Frontal cortex (tissue), 4 donors: ENCODE measurements around the gene FAM200B. TPM values are rescaled to one million over a fixed set of nuclear protein-coding genes. Genes with fewer than 3 reads are reported as not detected.

Source experiments
- DNase-seq, 2 donors: peaks; one replicate each; pipeline ENCODE4 v3.0.0; 2012; ENCODE audit warnings: low spot score in 2 of 2
- FAIRE-seq: peaks from 2 replicates; lab custom pipeline; 2012; peaks lifted over from hg19 to GRCh38; lab: Jason Lieb, UNC
- total RNA-seq: library from RNA; depleted of rRNA; stranded (reverse); fragments of >200 nt; gene quantifications from one replicate; pipeline ENCODE4 v1.2.3, GENCODE V29; 2014
- donor health status: control.
- donor health status: control.
- donor health status: control.

FAM200B gene
- total RNA-seq, 1 donor from 2014 or later = 91.7 TPM

DNA sequence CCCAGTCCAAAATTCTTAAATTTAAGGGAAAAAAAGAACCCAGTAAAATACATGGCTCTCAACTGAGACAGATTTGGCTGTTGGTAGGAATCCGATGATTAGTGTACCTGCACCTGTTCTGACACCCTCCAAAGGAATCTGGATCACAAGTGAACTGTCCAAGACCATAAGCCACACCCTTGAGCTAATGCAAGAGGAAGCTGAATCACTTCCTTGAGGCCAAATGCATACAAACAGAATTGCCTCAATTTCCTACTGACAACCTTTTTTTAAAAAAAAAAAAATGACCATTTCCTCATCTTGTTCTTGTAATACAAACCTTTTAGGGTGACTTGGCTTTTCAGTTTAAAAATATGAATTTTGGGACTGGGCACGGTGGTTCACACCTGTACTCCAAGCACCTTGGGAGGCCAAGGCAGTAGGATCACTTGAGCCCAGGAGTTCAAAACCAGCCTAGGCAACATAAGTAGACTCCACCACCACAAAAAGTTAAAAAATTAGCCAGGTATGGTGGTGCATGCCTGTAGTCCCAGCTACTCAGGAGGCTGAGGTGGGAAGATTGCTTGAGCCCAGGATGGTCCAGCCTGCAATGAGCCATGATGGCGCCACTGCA, 15.8 kb upstream of the FAM200B start:
- no peak for FAIRE-seq

DNA sequence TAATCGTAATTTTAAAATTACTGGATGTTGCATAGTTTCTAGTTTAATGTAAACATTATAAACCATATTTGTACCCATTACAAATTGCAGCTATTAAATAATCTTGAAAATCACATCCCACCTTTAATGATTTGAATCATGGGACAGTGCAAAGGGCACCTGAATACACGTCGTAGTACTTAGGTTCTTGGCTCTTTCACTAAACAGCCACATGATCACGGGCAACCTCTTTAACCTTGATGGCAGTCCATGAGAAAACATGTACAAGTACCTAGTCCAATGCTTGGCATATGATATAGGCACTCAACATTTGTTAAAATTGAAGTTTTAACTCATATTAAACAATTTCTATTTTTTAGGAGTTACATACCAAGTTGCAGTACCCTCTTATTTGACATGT, 14.6 kb upstream of the FAM200B start:
- DNase-seq (no peak), FAIRE-seq (no peak)

More for the DNA sequence above, 15.8 kb upstream of the FAM200B start:
- no peak for DNase-seq

- FAIRE-seq (no peak), DNase-seq (no peak)
Measured at GRCh38 chr4:15668566-15669435, 12.8 kb upstream of the FAM200B start.

DNA sequence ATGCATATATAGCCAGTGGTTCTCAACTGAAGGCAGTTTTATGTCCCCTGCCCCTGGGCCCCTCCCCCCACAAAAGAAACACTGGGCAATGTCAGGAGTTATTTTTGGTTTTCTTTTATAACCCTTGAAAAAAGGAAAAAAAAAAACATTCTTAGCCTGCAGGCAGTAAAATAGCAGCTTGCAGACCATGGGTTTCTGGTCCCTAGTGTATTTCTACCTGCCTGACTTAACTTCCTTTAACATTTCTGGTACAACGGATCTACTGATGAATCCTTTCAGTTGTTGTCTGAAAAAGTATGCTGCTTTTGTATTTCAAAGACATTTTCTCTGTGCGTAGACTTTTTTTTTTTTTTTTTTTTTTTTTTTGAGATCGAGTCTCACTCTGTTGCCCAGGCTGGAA, 11.1 kb upstream of the FAM200B start:
- DNase-seq = no peak
- FAIRE-seq = no peak

DNA sequence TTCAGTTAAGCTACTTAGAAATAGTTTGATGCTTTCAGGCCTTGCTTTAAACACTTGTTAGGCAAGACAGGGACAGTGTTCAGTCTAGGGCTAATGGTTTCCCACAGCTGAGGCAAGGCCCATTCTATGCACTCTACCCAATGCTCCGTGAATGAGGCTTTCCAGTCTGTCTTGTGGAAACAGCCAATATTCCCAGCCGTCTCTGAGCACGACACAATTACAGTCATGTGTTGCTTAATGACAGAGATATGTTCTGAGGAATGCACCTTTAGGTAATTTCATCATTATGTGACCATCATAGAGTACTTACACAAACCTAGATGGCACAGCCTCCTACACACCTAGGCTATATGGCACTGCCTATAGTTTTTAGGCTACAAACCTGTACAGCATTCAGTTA, 9.5 kb upstream of the FAM200B start:
- FAIRE-seq = no peak
- DNase-seq = no peak

- no peak for FAIRE-seq
- no peak for DNase-seq
Measured at GRCh38 chr4:15673337-15673736, 8.3 kb upstream of the FAM200B start.

DNA sequence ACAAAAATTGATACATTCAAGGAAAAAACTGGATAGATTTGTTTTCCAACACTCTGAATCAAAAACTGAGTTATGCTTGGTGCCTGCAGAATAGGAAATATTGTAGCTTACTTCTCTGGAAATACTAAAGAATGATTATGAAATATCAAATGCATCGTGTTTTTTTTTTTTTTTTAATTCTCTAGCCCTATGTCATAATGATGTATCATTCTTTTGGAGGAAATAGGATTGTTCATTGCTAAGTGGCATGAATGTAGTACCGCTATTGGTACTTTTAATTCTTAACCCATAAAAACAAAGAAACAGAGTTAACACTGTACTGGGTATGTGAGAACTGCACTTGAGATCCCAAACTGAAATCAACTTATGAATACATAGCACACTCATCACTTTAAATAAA, 7.6 kb upstream of the FAM200B start:
- FAIRE-seq (no peak), DNase-seq (no peak)

GRCh38 chr4:15674926-15675325, 6.7 kb upstream of the FAM200B start:
- DNase-seq = no peak
- no peak for FAIRE-seq

DNA sequence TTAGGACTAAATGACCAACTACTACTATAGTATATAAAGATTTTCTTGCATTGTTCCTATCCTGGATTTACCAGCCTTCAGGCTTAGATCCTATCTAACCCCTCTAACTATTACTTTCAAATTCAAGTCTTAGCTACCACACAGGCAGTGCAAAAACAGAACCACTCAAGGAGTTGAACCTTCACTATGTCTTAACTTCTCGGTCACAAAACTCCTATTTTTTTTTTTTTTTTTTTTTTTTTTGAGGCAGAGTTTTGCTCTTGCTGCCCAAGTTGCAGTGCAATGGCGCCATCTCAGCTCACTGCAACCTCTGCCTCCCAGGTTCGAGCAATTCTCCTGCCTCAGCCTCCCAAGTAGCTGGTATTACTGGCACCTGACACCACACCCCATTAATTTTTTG, 6.3 kb upstream of the FAM200B start:
- no peak for DNase-seq
- no peak for FAIRE-seq

- FAIRE-seq (peak; percentile 6), DNase-seq (no peak)
Measured at GRCh38 chr4:15676039-15676438, 5.6 kb upstream of the FAM200B start.

DNA sequence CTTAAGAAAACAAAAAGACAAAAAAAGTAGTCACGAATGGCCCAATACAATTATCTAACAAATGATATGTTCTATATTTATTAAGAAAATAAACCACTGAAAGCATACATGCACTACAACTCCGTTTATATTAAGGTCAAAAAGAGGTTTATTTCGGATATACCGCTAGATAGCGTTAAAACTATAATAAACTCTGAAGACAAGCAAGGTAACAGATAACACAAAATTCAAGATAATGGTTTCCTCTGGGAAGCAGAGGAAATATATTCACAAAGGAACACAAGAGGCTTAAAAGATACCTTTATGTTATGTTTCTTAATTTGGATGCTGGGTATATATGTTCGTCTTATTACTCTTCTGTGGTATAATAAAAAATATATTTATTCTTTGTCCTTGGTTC, 4.7 kb upstream of the FAM200B start:
- FAIRE-seq = peak; percentile 6
- DNase-seq = no peak

DNA sequence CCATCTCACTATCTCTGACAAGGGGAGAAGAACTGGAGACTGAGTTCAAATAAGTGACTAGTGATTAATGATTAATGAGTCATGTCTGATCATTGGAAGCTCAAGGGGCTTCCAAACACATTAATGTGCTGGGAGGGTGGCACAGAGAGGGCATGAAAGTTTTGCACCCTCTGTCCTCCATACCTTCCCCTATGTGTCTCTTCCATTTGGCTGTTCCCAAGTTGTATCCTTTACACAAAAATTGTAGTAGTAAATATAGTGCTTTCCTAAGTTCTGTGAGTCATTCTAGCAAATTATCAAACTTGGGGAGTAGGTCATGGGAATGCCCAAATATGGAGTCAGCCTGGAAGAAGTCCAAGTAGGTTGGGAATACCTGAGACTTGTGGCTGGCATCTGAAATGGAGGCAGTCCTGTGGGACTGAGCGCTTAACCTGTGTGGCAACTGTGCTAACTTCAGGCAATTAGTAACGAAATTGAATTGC, 4.1 kb upstream of the FAM200B start:
- FAIRE-seq (no peak), DNase-seq (no peak)

- FAIRE-seq (no peak), DNase-seq (no peak)
Measured at GRCh38 chr4:15681067-15681371, 608 bp upstream of the FAM200B start.

DNA sequence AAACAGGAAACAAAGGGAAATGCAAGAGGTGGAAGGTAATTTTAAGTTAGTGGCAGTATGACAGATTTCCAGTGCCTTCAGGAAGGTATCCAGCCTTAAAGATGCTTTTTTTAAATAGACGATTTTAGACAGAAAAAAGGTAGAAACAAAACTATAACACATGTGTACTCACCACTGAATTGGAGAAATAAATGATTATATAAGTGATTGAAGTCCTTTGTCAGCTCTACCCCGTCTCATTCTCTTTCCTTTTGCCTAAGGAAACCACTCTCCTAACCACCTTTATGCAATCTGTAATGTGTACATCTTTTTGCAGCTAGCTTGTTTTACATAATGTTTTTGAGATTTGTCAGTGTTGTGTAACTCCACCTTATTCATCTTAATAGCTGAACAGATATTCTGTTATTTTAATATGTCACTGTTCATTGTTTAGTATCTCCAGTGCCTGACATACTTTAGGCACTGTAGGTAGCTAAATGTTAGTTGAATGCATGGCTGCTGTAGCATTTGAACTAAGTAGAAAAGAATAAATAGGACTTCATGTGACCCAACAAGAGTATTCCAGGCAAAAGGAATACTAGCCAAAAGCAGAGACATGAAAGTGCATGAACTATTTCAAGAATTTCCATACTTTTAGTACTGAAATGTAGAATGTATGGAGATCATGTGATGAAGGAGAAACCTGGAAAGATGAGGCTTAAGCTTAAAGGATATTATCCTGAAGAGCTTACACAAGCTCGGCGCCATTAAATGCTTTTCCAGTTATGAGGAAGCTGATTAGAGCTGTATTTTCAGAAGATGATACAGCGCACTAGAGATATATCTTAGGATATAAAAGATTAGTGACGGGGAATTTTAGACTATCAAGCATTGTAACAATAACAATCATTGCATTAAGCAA, 865 bp downstream of the FAM200B start:
- no peak for FAIRE-seq
- DNase-seq = no peak

GRCh38 chr4:15683143-15683495, 1.5 kb downstream of the FAM200B start:
- FAIRE-seq (no peak), DNase-seq (no peak)

DNA sequence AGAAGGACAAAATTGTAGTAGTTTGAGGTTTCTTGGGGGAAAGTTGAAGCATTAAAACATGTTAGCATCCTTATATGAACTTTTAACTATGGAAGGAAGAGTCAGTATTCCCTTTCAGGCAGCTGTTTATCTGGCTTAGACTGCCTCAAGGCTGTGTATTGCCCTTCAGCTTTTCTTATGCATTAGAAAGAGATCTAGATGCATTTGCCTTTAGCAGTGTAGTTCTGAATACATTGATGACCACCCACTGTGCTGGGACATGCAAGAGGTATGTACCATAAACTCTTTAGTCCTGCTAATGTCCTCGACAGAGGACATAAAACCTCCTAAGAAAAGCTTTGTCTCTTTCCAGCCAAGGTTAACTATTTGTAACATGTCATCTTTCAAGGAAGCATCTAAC, 2.9 kb downstream of the FAM200B start:
- DNase-seq (no peak), FAIRE-seq (no peak)

GRCh38 chr4:15688051-15688450, 6.4 kb downstream of the FAM200B start:
- FAIRE-seq (no peak), DNase-seq (no peak)

- FAIRE-seq (no peak), DNase-seq (no peak)
Measured at GRCh38 chr4:15689540-15689939, 7.9 kb downstream of the FAM200B start.

- DNase-seq (no peak), FAIRE-seq (no peak)
Measured at GRCh38 chr4:15690020-15690809, 8.6 kb downstream of the FAM200B start.
